Measurements from ENCODE around the gene ACSL6.
"Not testable (repeated sequence)": the region's sequence is repeated elsewhere in the genome, so short reads cannot be mapped to it uniquely, and the experiment has no call there.

Gene ACSL6

GRCh38 chr5:131942016-131942415 is 69.4 kb downstream of the ACSL6 start:
- DNase-seq (ENCODE audit: low spot score) = no peak

GRCh38 chr5:131939690-131940345 is 71.6 kb downstream of the ACSL6 start:
- DNase-seq (ENCODE audit: low spot score) = no peak

DNA sequence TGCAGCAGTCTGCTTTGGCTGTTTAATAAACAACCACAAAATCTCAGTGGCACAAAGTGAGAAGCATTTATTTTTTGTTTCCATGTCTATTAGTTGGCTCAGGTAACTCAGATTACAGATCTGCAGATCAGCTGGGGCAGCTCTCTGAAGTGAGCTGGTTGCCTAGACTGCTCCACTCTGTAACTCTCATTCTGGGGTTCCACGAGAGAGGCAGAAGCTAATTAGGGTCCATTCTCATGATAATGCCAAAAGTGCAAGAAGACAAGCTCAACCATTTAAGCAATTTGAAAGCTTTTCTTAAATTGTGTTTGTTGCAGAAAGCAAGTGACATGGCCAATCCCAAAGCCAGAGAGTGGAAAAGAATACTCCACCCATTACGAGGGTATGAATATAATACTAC is 79.2 kb downstream of the ACSL6 start:
- DNase-seq (ENCODE audit: low spot score) = no peak

GRCh38 chr5:131928957-131929356 is 82.5 kb downstream of the ACSL6 start:
- no peak for DNase-seq (ENCODE audit: low spot score)

- DNase-seq (ENCODE audit: low spot score) = no peak
These were observed 85.3 kb downstream of the ACSL6 start for GRCh38 chr5:131926168-131926567.

- no peak for DNase-seq (ENCODE audit: low spot score)
These were observed 95.0 kb downstream of the ACSL6 start for GRCh38 chr5:131916481-131916880.

DNA sequence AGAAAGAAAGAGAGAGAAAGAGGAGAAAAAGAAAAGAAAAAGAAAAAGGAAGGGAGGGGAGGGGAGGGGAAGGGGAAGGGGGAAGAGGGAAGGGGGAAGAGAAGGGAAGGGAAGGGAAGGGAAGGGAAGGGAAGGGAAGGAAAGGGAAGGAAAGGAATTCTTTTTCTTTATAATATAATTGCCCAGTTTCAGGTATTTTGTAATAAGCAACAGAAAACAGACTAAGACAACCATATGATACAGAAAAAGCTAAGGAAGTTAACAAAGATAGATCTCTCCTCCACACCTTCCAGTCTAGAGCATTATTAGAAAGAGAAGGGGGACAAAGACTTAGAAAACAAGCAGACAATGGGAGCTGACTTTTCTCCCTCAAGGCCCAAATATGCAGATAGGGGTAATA is 97.0 kb downstream of the ACSL6 start:
- DNase-seq (ENCODE audit: low spot score) = no peak

GRCh38 chr5:131913603-131914002 is 97.9 kb downstream of the ACSL6 start:
- DNase-seq (ENCODE audit: low spot score) = no peak

GRCh38 chr5:131906668-131907067 is 104.8 kb downstream of the ACSL6 start:
- DNase-seq (ENCODE audit: low spot score) = no peak

DNA sequence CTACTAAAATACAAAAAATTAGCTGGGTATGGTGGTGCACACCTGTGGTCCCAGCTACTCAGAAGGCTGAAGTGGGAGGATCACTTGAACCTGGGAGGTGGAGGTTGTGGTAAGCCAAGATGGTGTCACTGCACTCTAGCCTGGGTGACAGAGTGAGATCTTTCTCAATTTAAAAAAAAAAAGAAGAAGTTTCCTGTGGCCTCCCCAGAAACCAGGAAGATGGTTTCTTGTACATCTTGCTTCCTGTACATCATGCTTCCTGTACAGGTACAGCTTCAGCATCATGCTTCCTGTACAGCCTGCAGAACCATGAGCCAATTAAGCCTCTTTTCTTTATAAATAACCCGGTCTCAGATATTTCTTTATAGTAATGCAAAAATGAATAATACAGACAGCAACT is 109.2 kb downstream of the ACSL6 start:
- not testable (repeated sequence) for DNase-seq (ENCODE audit: low spot score)

All from AG08395 (cell line).